ENCODE results near the gene SHQ1.

DNA sequence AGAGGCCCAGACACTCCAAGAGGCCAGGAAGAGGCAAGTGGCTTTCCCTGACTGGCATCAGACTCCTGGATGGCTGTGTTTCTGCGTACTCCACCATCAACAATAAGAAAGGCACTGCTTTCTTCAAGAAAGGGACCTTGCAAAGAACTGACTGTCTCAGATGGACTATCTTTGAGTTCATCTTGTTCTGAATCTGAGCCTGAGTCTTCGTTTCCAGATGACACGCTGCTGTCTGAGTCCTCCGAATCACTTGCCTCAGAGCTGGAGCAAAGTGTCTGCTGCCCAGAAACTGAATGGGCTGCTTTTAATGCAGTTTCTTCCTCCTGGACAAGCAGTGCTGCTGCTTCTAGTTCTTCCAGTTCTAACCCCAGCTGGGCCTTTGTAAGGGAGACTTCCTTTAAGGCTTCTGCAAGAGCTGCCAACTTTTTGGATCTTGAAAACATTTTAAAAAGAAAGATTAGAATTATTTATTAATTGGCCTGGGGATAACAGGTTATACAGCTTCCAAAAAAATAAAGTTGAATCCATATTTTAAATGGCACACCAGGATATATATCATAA is 97.8 kb downstream of the SHQ1 start:
- TF ChIP-seq ZNF8 (CRISPR knock-in tag; IDR thresholded peaks at IDR 0.05), result no peak
- TF ChIP-seq ZC3H10 (CRISPR knock-in tag; IDR thresholded peaks at IDR 0.05), result no peak
- TF ChIP-seq, protein P1, sequence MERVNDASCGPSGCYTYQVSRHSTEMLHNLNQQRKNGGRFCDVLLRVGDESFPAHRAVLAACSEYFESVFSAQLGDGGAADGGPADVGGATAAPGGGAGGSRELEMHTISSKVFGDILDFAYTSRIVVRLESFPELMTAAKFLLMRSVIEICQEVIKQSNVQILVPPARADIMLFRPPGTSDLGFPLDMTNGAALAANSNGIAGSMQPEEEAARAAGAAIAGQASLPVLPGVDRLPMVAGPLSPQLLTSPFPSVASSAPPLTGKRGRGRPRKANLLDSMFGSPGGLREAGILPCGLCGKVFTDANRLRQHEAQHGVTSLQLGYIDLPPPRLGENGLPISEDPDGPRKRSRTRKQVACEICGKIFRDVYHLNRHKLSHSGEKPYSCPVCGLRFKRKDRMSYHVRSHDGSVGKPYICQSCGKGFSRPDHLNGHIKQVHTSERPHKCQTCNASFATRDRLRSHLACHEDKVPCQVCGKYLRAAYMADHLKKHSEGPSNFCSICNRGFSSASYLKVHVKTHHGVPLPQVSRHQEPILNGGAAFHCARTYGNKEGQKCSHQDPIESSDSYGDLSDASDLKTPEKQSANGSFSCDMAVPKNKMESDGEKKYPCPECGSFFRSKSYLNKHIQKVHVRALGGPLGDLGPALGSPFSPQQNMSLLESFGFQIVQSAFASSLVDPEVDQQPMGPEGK (CRISPR knock-in tag; IDR thresholded peaks at IDR 0.05; ENCODE audit: borderline replicate concordance), result no peak
- TF ChIP-seq ZFP3 (CRISPR knock-in tag; IDR thresholded peaks at IDR 0.05), result no peak
- TF ChIP-seq, protein P2, sequence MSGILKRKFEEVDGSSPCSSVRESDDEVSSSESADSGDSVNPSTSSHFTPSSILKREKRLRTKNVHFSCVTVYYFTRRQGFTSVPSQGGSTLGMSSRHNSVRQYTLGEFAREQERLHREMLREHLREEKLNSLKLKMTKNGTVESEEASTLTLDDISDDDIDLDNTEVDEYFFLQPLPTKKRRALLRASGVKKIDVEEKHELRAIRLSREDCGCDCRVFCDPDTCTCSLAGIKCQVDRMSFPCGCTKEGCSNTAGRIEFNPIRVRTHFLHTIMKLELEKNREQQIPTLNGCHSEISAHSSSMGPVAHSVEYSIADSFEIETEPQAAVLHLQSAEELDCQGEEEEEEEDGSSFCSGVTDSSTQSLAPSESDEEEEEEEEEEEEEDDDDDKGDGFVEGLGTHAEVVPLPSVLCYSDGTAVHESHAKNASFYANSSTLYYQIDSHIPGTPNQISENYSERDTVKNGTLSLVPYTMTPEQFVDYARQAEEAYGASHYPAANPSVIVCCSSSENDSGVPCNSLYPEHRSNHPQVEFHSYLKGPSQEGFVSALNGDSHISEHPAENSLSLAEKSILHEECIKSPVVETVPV (CRISPR knock-in tag; IDR thresholded peaks at IDR 0.05), result no peak
- TF ChIP-seq SNAI2 (CRISPR knock-in tag; IDR thresholded peaks at IDR 0.05), result no peak
- TF ChIP-seq PPARA (CRISPR knock-in tag; IDR thresholded peaks at IDR 0.05; ENCODE audit: borderline replicate concordance), result no peak
- TF ChIP-seq CSDC2 (CRISPR knock-in tag; IDR thresholded peaks at IDR 0.05), result no peak
- no peak for TF ChIP-seq RARB (CRISPR knock-in tag; IDR thresholded peaks at IDR 0.05)
- TF ChIP-seq, protein P3, sequence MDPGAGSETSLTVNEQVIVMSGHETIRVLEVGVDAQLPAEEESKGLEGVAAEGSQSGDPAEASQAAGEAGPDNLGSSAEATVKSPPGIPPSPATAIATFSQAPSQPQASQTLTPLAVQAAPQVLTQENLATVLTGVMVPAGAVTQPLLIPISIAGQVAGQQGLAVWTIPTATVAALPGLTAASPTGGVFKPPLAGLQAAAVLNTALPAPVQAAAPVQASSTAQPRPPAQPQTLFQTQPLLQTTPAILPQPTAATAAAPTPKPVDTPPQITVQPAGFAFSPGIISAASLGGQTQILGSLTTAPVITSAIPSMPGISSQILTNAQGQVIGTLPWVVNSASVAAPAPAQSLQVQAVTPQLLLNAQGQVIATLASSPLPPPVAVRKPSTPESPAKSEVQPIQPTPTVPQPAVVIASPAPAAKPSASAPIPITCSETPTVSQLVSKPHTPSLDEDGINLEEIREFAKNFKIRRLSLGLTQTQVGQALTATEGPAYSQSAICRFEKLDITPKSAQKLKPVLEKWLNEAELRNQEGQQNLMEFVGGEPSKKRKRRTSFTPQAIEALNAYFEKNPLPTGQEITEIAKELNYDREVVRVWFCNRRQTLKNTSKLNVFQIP (CRISPR knock-in tag; IDR thresholded peaks at IDR 0.05; ENCODE audit: borderline replicate concordance, low read depth), result no peak
- no peak for TF ChIP-seq ARNTL (CRISPR knock-in tag; IDR thresholded peaks at IDR 0.05; ENCODE audit: borderline replicate concordance, low read depth)

All from SK-N-SH treated with all-trans-retinoic acid at 6 μM for 48 hours (cell line).